Parathyroid adenoma (tissue), 2 donors: Measurements from ENCODE around the gene RNF121.

Experiments used
- H2AFZ ChIP-seq: fragments of 300-600 bp; sonication (generic); one replicate; pipeline ENCODE4 v1.7.0; 2017; ENCODE audit warnings: antibody characterized with exemption, mild to moderate bottlenecking
- H3K27ac ChIP-seq: fragments of 300-600 bp; sonication (generic); one replicate; pipeline ENCODE4 v1.7.0; 2017
- H3K27me3 ChIP-seq: fragments of 300-600 bp; sonication (generic); one replicate; pipeline ENCODE4 v1.7.0; 2017; ENCODE audit warnings: low read length; ENCODE audit not compliant: control insufficient read depth, insufficient read depth
- H3K36me3 ChIP-seq: fragments of 300-600 bp; sonication (generic); one replicate; pipeline ENCODE4 v1.7.0; 2017; ENCODE audit warnings: low read length; ENCODE audit not compliant: control insufficient read depth, insufficient read depth
- H3K4me1 ChIP-seq: fragments of 300-600 bp; sonication (generic); one replicate; pipeline ENCODE4 v1.7.0; 2017; ENCODE audit warnings: control low read depth
- H3K4me2 ChIP-seq: fragments of 300-600 bp; sonication (generic); one replicate; pipeline ENCODE4 v1.7.0; 2017; ENCODE audit warnings: low read length
- H3K4me3 ChIP-seq: fragments of 300-600 bp; sonication (generic); one replicate; pipeline ENCODE4 v1.7.0; 2017; ENCODE audit warnings: low read depth, low read length
- H3K79me2 ChIP-seq: fragments of 300-600 bp; sonication (generic); one replicate; pipeline ENCODE4 v1.7.0; 2017; ENCODE audit warnings: control low read depth
- H3K9ac ChIP-seq: fragments of 300-600 bp; sonication (generic); one replicate; pipeline ENCODE4 v1.7.0; 2017; ENCODE audit warnings: mild to moderate bottlenecking
- H3K9me3 ChIP-seq: fragments of 300-600 bp; sonication (generic); one replicate; pipeline ENCODE4 v1.7.0; 2017; ENCODE audit warnings: low read length; ENCODE audit not compliant: control insufficient read depth
- TF ChIP-seq, protein P1 (sequence below): fragments of 300-600 bp; sonication (generic); IDR thresholded peaks from one replicate; pipeline ENCODE4 v1.7.0; 2017; ENCODE audit warnings: antibody characterized with exemption, mild to moderate bottlenecking
- donor health status: primary hyperparathyroidism.

Gene RNF121

DNA sequence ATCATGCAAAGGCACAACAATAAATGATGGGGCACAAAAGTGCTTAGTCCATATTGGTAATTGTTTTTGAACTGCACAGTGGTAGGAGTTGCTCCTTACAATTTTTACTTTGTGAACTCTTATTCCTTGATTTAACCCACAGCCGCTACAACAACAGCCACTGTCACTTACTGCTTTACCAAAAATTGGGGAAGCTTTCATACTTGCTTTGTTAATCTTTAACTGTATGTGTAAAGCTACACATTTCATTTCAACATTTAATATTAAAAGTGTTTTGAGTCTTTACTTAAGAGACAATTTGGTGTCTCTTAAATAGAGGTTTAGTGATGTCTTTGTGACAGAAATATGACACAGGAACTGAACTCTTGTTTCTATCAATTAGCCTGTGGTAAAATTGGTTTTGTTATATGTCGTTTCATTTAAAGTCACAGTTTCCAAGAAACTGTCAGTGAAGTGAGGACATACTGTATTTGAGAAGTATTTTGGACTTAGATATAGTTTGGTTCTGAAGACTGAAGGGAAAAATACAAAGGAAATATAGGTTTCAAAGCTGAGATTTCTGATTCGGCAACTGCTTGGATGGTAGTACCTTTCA, 63.4 kb downstream of the RNF121 start:
- no peaks in the 10 kb centered on the region for H3K4me1 ChIP-seq
- H2AFZ ChIP-seq, result no peak overlapping the region
- H3K9me3 ChIP-seq, result no peaks in the 10 kb centered on the region
- H3K4me3 ChIP-seq, result no peak overlapping the region
- H3K79me2 ChIP-seq, result no peaks in the 10 kb centered on the region
- no peak overlapping the region for H3K27ac ChIP-seq
- no peaks in the 10 kb centered on the region for H3K27me3 ChIP-seq
- H3K9ac ChIP-seq, result no peak overlapping the region
- H3K4me2 ChIP-seq, result no peak overlapping the region
- no peaks in the 10 kb centered on the region for H3K36me3 ChIP-seq
- TF ChIP-seq, protein P1, sequence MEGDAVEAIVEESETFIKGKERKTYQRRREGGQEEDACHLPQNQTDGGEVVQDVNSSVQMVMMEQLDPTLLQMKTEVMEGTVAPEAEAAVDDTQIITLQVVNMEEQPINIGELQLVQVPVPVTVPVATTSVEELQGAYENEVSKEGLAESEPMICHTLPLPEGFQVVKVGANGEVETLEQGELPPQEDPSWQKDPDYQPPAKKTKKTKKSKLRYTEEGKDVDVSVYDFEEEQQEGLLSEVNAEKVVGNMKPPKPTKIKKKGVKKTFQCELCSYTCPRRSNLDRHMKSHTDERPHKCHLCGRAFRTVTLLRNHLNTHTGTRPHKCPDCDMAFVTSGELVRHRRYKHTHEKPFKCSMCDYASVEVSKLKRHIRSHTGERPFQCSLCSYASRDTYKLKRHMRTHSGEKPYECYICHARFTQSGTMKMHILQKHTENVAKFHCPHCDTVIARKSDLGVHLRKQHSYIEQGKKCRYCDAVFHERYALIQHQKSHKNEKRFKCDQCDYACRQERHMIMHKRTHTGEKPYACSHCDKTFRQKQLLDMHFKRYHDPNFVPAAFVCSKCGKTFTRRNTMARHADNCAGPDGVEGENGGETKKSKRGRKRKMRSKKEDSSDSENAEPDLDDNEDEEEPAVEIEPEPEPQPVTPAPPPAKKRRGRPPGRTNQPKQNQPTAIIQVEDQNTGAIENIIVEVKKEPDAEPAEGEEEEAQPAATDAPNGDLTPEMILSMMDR, result no peak

DNA sequence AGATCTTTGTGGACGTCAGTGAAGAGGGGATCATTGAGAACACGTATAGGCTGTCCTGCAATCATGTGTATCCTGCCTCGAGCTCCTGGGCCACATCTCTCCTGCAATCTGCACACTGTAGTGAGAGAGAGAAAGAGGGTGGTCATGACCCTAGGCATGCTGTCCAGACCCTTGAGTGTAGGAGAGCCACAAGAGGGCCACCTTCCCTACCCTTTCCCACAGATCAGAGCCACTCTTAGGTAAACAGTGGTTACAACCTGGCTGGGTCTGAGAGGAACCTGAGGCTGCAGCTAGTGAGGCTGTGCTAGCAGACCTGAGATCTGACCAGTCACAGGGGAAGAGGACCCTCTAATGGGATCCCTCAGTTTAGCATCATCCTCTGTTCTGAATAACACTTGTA, 65.9 kb downstream of the RNF121 start:
- H3K27ac ChIP-seq, result no peak overlapping the region
- H2AFZ ChIP-seq, result no peak overlapping the region
- TF ChIP-seq, protein P1, result no peak

DNA sequence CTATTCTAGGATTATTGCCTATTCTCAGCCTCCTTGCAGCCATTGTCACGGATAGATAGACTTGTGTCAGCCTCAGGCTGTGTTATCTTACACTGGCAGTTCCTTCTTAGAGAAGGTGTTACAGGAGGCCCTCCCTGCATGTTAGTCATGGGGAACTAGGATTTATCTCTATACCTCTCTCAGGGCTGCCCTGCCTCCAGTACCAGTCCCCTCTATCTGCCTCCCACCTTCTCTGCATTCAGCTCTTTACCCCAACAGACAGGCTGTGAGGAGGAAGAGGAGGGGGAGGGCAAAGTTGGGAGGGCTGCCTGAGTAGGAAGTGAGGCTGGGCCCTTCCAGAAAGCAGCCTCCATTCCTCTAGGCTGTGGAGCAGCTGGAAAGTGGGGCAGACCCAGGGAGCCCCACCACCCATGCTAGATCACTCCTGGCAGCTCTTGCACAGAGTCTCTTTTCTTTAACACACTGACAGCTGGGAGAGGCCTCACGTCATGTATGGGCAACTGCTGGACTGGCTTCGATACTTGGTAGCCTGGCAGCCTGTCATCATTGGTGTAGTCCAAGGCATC, 67.0 kb downstream of the RNF121 start:
- Histone ChIP-seq H3K27ac (no peak overlapping the region), H3K9me3 (no peaks in the 10 kb centered on the region), H2AFZ (no peak overlapping the region), H3K4me2 (no peak overlapping the region), H3K9ac (no peak overlapping the region), H3K4me3 (no peak overlapping the region), H3K36me3 (no peaks in the 10 kb centered on the region), H3K4me1 (no peaks in the 10 kb centered on the region), H3K27me3 (no peaks in the 10 kb centered on the region), H3K79me2 (no peaks in the 10 kb centered on the region)
- TF ChIP-seq, protein P1, result no peak

More for the DNA sequence above, 65.9 kb downstream of the RNF121 start:
- Histone ChIP-seq H3K9ac (no peak overlapping the region), H3K4me1 (no peaks in the 10 kb centered on the region), H3K27me3 (no peaks in the 10 kb centered on the region), H3K9me3 (no peaks in the 10 kb centered on the region), H3K79me2 (no peaks in the 10 kb centered on the region), H3K4me2 (no peak overlapping the region), H3K36me3 (no peaks in the 10 kb centered on the region), H3K4me3 (no peak overlapping the region)

DNA sequence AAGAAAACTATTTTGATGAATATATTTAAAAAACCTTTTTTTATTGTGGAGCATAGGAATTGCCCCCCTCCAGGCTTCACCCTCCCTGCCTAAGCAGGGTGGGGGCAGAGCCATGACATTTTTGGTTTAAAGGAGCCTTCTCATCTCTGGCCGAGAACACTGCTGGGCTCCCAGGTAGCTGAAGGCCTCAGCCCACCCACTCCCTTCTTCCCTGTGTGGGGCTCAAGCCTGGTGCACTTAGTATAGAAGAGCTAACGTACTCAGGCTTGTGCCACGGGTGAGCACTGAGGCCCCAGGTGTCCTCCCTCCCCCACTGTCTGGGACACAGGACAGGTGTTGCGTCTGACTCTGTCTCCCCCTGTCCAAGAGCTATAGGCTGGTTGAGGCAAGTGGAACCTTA, 67.7 kb downstream of the RNF121 start:
- Histone ChIP-seq H3K79me2 (no peaks in the 10 kb centered on the region), H3K4me1 (no peaks in the 10 kb centered on the region), H3K4me3 (no peak overlapping the region), H3K27ac (no peak overlapping the region), H3K27me3 (no peaks in the 10 kb centered on the region), H3K9me3 (no peaks in the 10 kb centered on the region), H3K9ac (no peak overlapping the region), H3K4me2 (no peak overlapping the region), H2AFZ (no peak overlapping the region), H3K36me3 (no peaks in the 10 kb centered on the region)
- TF ChIP-seq, protein P1, result no peak

DNA sequence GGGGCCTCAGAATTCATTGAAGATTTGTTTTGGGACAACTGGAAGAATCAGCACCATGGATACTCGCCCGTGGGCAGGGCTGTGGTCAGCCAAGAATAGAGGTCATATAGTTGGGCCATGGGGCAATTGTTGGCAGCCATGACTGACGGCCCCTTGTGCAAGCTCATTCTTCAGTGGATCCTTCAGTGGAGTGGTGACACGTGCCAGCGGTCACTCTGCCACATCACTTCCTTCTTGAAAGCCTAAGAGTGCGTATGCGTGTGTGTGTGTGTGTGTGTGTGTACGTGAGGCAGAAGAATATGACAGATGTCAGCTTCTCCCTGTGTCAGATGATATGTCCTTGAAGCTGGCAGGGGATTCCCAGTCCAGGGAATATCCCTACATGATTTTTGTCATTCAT, 68.1 kb downstream of the RNF121 start:
- H3K79me2 ChIP-seq, result no peaks in the 10 kb centered on the region

More for the DNA sequence above, 68.1 kb downstream of the RNF121 start:
- Histone ChIP-seq H3K36me3 (no peaks in the 10 kb centered on the region), H3K9ac (no peak overlapping the region), H3K27ac (no peak overlapping the region), H3K4me1 (no peaks in the 10 kb centered on the region), H3K4me3 (no peak overlapping the region), H3K9me3 (no peaks in the 10 kb centered on the region), H3K4me2 (no peak overlapping the region), H3K27me3 (no peaks in the 10 kb centered on the region), H2AFZ (no peak overlapping the region)
- TF ChIP-seq, protein P1, result no peak
